K562 (cell line): ENCODE measurements around the gene TSPOAP1. TPM values are rescaled to one million over a fixed set of nuclear protein-coding genes. Genes with fewer than 3 reads are reported as not detected.
A peak's percentile ranks its signal among the peaks of the same experiment; 100 is the strongest.

Experiments used
- ASH1L ChIP-seq: fragments of 450-650 bp; IDR thresholded peaks from 2 replicates; pipeline ENCODE4 v1.6.1; 2018; ENCODE audit warnings: borderline replicate concordance, mild to moderate bottlenecking, low read depth; ENCODE audit not compliant: partially characterized antibody
- ATF1 ChIP-seq, 2 experiments: fragments of 450-650 bp in 1 of 2; IDR thresholded peaks; 2 replicates each; pipeline ENCODE4 v1.6.1; 2016; ENCODE audit warnings: missing compliant biosample characterization in 1 of 2, missing genetic modification characterization in 1 of 2
- FOXK2 ChIP-seq, 2 experiments: fragments of 450-650 bp; IDR thresholded peaks in 1 of 2; conservative IDR thresholded peaks in 1 of 2; 2 replicates each; pipeline ENCODE4 v1.6.1; 2016; ENCODE audit warnings: low read depth in 2 of 2, mild to moderate bottlenecking in 1 of 2
- MAX ChIP-seq: sonication (generic); formaldehyde crosslinking; IDR thresholded peaks from 2 replicates; pipeline ENCODE4 v1.9.0; 2022; ENCODE audit warnings: mild to moderate bottlenecking, missing genetic modification reagents
- NCOA1 ChIP-seq: fragments of 450-650 bp; IDR thresholded peaks from 2 replicates; pipeline ENCODE4 v1.6.1; 2016; ENCODE audit warnings: low read depth
- PRPF4 ChIP-seq: fragments of 200-400 bp; formaldehyde crosslinking; IDR thresholded peaks from one replicate; pipeline ENCODE4 v1.6.1; 2017; ENCODE audit warnings: low read length, low read depth, mild to moderate bottlenecking; ENCODE audit not compliant: insufficient read depth, poor library complexity, severe bottlenecking
- THAP7 ChIP-seq: fragments of 250-450 bp; sonication (Bioruptor Pico); IDR thresholded peaks from 2 replicates; pipeline ENCODE4 v1.5.0; 2021
- THRB ChIP-seq: fragments of 450-650 bp; formaldehyde crosslinking; conservative IDR thresholded peaks from 2 replicates; pipeline ENCODE4 v1.4.0; 2022; ENCODE audit warnings: mild to moderate bottlenecking, missing genetic modification characterization
- WHSC1 ChIP-seq: IDR thresholded peaks from one replicate; pipeline ENCODE4 v1.6.1; 2012; ENCODE audit warnings: low read length, control low read depth, inconsistent platforms
- ZBTB40 ChIP-seq, 2 experiments: fragments of 450-650 bp in 1 of 2; sonication (generic) in 1 of 2; formaldehyde crosslinking in 1 of 2; IDR thresholded peaks; 2 replicates each; pipeline versions ENCODE4 v1.7.1 to v1.9.0; 2016 to 2022; ENCODE audit warnings: inconsistent platforms in 1 of 2, mild to moderate bottlenecking in 1 of 2, missing genetic modification reagents in 1 of 2
- ZNF324 ChIP-seq: fragments of 250-450 bp; sonication (Bioruptor Pico); IDR thresholded peaks from 2 replicates; pipeline ENCODE4 v1.4.0; 2020; ENCODE audit warnings: mild to moderate bottlenecking
- ZNF707 ChIP-seq: fragments of 250-450 bp; sonication (Bioruptor Pico); conservative IDR thresholded peaks from 2 replicates; pipeline ENCODE4 v1.8.0; 2022; ENCODE audit warnings: inconsistent platforms, mild to moderate bottlenecking, moderate library complexity
- ZNF780A ChIP-seq: fragments of 250-450 bp; sonication (Bioruptor Pico); IDR thresholded peaks from 2 replicates; pipeline ENCODE4 v1.5.0; 2021; ENCODE audit warnings: mild to moderate bottlenecking
- ZNF785 ChIP-seq: fragments of 250-450 bp; sonication (Bioruptor Pico); IDR thresholded peaks from 2 replicates; pipeline ENCODE4 v1.4.0; 2020; ENCODE audit warnings: mild to moderate bottlenecking
- polyA plus RNA-seq, 8 experiments: library from polyadenylated mRNA; depleted of rRNA in 4 of 8; stranded (reverse) in 5 of 8; unstranded in 3 of 8; fragments of >200 nt; fragmentation: Nextera tagmentation in 2 of 8; fragmentation: Illumina TruSeq in 1 of 8; extraction: Ambion mirVana in 2 of 8; extraction: Trizol in 1 of 8; gene quantifications; 2 replicates each; pipeline versions ENCODE4 v1.2.1 to v1.2.3, GENCODE V29; 2011 to 2014; ENCODE audit warnings: inconsistent platforms in 1 of 8, missing spikeins in 1 of 8
- total RNA-seq, 7 experiments: library from RNA; depleted of rRNA in 6 of 7; stranded (reverse); fragments of >200 nt in 6 of 7; fragmentation: Illumina TruSeq in 2 of 7; extraction: Trizol in 2 of 7; gene quantifications; 2 replicates each; pipeline versions ENCODE4 v1.2.1 to v1.2.3, GENCODE V29; 2011 to 2021; ENCODE audit warnings: low replicate concordance in 1 of 7
- TF ChIP-seq, protein P1 (sequence below): fragments of 450-650 bp; formaldehyde crosslinking; IDR thresholded peaks from 2 replicates; pipeline ENCODE4 v1.4.0; 2020; ENCODE audit warnings: mild to moderate bottlenecking, moderate library complexity

The TSPOAP1 gene
- total and polyA plus RNA-seq, 9 of the 15 experiments (the other 6 are each of a cell fraction or from before 2014, with no cell fraction given), result 0.87 to 3.9 (median 1.8) TPM; not detected in 2

GRCh38 chr17:58325289-58325726 lies 3.3 kb downstream of the TSPOAP1 start (continued):
- TF ChIP-seq ZBTB40 (IDR thresholded peaks at IDR 0.05), result no peak
- TF ChIP-seq ZBTB40 (CRISPR knock-in tag; IDR thresholded peaks at IDR 0.05), result no peak
- TF ChIP-seq ZNF707 (CRISPR knock-in tag), result no peak
- TF ChIP-seq, protein P1, sequence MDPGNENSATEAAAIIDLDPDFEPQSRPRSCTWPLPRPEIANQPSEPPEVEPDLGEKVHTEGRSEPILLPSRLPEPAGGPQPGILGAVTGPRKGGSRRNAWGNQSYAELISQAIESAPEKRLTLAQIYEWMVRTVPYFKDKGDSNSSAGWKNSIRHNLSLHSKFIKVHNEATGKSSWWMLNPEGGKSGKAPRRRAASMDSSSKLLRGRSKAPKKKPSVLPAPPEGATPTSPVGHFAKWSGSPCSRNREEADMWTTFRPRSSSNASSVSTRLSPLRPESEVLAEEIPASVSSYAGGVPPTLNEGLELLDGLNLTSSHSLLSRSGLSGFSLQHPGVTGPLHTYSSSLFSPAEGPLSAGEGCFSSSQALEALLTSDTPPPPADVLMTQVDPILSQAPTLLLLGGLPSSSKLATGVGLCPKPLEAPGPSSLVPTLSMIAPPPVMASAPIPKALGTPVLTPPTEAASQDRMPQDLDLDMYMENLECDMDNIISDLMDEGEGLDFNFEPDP (CRISPR knock-in tag), result no peak
- no peak for TF ChIP-seq FOXK2 (conservative IDR thresholded peaks at IDR 0.05 in 1 of 2, IDR thresholded peaks at IDR 0.05 in 1 of 2; ENCODE audit: low read depth in 2 of 2)
- no peak for TF ChIP-seq ZNF324 (CRISPR knock-in tag)
- no peak for TF ChIP-seq ZNF785 (CRISPR knock-in tag)
- no peak for TF ChIP-seq ATF1 (CRISPR knock-in tag; IDR thresholded peaks at IDR 0.05)
- TF ChIP-seq ATF1 (tag; IDR thresholded peaks at IDR 0.05), result no peak
- TF ChIP-seq THRB, result no peak
- no peak for TF ChIP-seq PRPF4
- no peak for TF ChIP-seq NCOA1
- TF ChIP-seq WHSC1, result no peak
- no peak for TF ChIP-seq ZNF780A (CRISPR knock-in tag)
- peak; percentile 45; the same call in 1 of the 2 replicates for TF ChIP-seq MAX (CRISPR knock-in tag)
- no peak for TF ChIP-seq ASH1L
- no peak for TF ChIP-seq THAP7 (CRISPR knock-in tag)
